HG02852 (cell line): Measurements from ENCODE around the gene CCDC51.
"Not testable (repeated sequence)": the region's sequence is repeated elsewhere in the genome, so short reads cannot be mapped to it uniquely, and the experiment has no call there.

ENCODE experiments used
- ATAC-seq: cut with Tn5 transposase; IDR thresholded peaks from one replicate; pipeline ENCODE4 v1.9.1; 2021; ENCODE audit warnings: mild to moderate bottlenecking, moderate library complexity; ENCODE audit not compliant: unreplicated experiment

Gene CCDC51, protein sequence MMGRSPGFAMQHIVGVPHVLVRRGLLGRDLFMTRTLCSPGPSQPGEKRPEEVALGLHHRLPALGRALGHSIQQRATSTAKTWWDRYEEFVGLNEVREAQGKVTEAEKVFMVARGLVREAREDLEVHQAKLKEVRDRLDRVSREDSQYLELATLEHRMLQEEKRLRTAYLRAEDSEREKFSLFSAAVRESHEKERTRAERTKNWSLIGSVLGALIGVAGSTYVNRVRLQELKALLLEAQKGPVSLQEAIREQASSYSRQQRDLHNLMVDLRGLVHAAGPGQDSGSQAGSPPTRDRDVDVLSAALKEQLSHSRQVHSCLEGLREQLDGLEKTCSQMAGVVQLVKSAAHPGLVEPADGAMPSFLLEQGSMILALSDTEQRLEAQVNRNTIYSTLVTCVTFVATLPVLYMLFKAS

DNA sequence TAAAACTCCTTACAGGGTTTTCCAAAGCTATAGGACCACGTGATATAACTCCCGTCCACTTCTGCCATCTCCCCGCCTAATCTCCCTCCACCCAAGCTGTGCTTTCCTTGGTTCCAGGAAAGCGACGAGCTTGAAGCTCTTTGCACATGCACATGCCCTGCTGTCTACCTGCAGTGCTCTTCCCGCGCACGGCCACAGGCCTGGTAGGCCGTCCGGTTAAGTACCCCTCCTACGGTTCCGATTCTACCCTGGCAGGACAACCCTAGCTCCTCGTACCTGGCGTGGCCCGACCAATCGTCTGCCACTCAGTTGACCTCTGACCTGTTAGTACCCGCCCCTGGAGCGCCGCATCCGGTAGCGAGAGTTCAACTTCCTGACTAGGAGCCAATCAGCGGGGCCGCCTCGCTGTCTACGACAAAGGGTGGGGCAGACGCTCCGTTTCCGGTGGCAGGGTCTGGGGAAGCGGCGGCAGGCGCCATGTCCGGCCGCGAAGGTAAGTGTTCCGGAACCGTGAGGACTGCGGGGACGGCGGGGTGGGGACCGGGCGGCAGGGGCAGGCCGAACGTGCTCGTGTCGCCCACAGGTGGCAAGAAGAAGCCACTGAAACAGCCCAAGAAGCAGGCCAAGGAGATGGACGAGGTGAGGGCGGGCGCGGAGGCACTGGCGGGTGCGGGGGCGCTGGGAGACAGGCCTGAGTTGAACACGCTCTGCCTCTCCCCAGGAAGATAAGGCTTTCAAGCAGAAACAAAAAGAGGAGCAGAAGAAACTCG, at the start of gene CCDC51, which contains the start of gene TMA7:
Gene CCDC51 (minus strand): TSS at position 300 of the 770 bp plus-strand sequence. CDS start 4,991 bp downstream, outside the sequence.
Gene TMA7 (plus strand): TSS at position 438 of the 770 bp plus-strand sequence. CDS start 40 bp downstream, at position 478.
- ATAC-seq, result peak; percentile 94

DNA sequence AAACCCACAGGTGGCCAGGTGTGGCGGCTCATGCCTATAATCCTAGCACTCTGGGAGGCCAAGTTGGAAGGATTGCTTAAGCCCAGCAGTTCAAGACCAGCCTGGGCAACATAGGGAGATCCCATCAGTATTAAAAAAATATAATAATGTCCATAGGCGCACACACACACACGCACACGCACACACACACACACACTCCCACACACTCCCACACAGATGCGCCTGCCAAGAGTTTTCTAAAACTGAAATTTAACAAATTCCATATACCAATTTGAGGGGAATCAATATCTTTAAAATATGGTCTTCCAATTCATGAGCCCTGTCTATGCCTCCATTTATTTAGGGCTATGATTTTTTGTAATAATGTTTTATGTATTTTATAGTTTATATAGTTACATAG, 47.0 kb upstream of the CCDC51 start:
- ATAC-seq, result no peak

DNA sequence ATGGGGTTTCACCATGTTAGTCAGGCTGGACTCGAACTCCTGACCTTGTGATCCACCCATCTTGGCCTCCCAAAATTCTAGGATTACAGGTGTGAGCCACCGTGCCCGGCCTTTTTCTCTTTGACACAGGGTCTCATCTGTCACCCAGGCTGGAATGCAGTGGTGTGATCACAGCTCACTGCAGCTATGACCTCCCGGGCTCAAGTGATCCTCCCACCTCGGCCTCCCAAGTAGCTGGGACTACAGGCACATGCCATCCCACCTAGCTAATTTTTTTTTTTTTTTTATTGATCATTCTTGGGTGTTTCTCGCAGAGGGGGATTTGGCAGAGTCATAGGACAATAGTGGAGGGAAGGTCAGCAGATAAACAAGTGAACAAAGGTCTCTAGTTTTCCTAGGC, 42.9 kb upstream of the CCDC51 start:
- not testable (repeated sequence) for ATAC-seq

DNA sequence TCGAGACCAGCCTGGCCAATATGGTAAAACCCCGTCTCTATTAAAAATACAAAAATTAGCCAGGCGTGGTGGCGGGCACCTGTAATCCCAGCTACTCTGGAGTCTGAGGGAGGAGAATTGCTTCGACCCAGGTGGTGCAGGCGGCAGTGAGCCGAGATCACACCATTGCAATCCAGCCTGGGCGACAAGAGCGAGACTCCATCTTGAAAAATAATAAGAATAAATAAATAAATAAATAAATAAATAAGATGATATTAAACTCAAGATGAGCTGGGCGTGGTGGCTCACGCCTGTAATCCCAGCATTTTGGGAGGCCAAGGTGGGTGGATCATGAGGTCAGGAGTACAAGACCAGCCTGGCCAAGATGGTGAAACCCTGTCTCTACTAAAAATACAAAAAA, 41.0 kb upstream of the CCDC51 start:
- not testable (repeated sequence) for ATAC-seq

DNA sequence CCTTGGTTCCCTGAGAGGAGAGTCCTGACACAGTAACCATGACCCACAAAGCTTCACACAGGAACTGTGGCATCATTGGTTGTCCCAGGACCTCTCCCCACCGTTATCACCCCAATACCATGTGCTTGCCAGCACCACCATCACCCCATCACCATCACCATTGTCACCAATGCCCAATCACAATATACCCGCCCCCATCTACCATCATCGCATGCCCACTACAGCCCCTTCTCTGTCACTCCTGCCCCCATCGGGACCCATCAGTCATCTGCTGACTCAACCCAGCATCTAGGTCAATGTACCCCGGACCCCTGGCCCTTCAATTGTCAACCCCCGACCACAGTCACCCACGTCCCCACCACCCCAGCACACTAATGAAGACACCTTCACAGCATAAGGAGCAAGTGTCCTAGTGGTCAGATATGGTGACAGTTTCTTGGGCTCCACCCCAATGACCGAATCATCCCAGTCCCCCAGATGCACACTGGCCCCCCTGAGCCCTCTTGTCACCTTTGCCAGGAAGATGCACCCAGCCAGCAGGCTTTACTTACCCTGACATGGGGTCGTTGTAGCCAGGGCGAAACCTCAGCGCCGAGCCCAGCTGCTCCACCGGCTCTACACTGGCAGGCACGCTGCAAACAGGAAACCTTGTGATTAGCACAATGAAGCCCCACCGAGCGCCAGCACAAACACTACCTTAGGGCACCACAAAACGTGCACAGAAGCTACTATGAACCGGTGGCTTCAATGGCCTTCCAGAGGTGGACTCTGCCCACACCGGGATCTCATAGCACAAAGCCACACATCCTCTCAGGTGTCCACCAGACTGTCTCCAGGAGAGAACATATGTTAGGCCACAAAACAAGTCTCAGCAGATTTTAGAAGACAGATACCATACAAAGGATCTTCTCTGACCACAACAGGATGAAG, 39.0 kb upstream of the CCDC51 start:
- no peak for ATAC-seq

DNA sequence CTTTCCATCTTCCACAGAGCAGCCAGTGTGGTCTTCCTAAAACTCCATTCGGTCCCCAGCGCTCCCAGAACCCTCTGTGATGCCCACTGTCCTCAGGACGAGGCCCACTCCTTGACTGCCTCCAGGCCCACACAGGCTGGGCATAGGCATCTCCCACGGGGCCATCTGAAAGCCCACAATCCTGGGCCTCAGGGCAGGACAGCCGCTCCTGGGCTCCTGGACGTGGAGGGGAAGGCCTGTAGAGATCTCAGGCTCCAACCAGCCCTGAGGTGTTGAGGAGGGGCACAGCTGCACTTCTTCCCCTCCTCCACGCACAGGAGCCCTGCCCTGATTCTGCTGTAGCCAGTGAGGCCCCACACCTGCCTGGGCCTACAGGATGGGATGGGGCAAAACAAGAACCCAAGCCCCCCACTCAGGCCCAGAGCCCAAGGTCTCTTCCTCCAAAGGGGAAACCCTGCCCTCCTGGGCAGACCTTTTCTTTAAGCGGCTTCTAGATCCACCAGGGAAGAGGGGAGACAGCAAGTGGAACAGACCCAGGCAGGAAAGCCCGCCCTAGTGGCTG, 38.1 kb upstream of the CCDC51 start:
- ATAC-seq, result no peak

DNA sequence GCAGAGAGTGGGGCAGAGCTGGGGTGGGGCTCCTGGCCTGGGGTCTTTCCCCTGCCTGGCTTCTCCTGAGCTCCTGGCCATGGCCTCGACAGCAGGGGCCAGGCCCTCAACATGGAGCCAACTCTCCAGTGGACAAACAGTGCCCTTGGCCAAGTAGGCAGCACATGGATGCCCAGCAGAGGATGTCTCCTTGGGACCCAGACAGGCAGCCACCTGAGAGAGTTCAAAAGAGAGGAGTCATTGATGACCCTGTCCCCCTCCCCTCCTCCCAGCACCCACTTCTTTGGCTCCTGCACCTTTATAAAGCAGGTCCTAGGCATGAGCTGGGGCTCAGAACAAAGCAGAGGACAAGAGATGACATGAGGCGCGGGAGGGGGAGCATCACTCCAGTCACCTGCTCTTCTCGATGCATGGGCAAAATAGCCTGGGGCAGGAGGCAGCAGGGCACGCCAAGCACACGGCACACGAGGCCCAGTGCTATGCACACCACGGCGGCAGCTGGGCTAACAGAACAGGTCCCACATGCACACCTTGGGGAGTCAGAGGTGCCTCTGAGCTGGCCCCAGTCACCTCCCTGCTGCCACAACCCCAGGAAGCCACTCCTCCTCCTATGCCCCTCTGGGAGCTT, 36.6 kb upstream of the CCDC51 start:
- no peak for ATAC-seq

DNA sequence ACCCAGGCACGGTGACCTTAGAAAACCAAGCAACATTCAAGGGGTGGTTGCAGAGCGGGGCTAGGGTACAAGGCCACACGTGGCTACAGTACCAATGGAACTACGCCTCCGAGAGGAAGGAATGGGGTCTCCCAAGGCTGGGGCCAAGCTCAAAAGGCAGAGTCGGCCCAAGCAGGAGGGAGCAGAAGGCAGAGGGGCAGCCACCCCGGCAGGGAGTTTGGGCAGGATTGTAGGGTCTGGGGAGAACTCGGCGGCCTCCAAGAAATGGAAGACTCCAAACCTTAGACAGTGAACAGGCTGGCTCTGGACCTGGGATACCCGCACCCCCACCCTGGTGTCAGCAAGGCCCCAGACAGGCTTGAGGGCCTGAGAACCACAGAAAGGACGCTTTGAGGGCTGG, 35.3 kb upstream of the CCDC51 start:
- no peak for ATAC-seq

DNA sequence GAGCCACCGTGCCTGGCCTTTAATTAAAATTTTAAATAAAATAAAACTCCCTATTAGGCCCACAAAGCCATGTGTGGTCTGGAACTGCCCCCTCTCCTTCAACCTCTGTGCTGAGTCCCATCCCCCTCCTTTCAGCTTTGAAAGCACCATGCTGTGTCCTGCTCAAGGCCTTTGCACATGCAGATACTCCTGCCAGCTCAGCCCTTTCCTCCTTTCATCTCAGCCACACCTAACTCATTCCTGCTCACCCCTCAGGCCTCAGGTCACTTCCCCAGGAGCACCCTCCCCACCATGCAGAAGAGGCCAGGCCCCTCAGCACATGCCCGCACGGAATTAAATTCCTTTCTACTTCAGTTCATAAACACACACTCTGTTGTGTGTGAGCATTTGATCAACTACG, 34.7 kb upstream of the CCDC51 start:
- no peak for ATAC-seq

DNA sequence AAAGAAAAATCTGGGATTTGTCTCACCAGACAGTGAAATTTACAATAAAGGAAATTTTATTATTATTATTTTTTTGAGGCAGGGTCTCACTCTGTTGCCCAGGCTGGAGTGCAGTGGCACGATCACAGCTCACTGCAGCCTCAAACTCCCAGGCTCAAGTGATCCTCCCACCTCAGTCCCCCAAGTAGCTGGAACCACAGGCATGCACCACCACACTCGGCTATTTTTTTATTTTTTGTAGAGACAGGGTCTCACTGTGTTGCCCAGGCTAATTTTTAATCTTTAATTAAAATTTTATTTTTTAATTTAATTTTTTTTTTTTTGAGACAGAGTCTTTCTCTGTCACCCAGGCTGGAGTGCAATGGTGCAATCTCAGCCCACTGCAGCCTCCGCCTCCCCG, 34.1 kb upstream of the CCDC51 start:
- not testable (repeated sequence) for ATAC-seq

DNA sequence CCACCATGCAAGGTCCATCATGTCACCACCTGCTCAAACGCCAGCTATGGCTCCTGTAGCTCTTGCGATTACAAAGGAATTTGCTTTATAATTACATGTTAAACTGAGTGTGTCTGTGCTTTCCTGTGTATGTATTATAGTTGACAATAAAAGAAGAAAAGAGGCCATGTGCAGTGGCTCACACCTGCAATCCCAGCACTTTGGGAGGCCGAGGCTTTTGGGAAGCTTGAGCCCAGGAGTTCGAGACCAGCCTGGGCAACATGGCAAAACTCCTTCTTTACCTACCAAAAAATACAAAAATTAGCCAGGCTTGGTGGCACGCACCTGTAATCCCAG, 33.7 kb upstream of the CCDC51 start:
- no peak for ATAC-seq

DNA sequence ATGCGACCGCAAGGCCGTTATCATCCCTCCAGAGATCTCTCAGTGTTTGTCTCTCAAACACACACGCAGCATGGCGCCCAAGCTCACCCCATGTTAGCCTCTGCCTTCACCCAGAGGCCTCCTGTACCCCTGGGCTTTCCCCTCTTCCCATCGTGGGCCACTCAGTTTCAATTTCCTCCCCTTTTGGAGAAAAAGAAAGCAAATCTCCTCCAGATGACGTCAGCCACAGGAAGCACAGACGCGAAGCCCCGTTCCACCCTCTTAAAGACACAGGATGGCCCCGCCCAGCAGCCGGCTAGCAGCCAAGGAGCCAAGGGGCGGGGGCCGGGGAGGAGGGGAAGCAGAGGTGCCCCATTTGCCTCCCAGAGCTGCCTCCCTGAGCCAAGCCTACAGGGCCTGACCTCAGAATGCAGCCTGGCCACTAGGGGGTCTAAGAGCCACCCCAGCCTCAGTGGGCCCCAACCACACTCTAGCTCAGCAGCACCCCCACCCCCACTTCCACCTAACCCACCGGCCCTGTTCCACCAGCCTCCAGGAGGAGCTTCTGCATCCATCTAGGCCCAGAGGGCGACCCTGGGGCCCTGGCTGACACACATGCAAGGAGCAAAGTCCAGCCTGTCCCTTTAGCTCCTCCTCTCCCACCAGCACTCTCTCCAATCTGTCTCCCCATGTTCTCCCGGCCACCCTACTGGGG, 33.2 kb upstream of the CCDC51 start:
- peak; percentile 84 for ATAC-seq

DNA sequence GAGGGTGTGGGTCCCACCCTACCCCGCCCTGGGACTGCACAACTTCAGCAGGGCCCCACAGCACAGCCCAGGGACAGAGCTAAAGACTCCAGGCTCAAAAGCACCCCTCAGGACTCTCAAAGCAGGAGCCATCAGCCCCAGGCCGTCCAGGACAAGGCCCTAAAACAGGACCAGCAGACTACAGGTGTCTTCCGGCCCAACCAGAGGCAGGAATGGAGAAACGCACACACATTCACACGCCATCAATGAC, 32.7 kb upstream of the CCDC51 start:
- ATAC-seq, result peak; percentile 39

DNA sequence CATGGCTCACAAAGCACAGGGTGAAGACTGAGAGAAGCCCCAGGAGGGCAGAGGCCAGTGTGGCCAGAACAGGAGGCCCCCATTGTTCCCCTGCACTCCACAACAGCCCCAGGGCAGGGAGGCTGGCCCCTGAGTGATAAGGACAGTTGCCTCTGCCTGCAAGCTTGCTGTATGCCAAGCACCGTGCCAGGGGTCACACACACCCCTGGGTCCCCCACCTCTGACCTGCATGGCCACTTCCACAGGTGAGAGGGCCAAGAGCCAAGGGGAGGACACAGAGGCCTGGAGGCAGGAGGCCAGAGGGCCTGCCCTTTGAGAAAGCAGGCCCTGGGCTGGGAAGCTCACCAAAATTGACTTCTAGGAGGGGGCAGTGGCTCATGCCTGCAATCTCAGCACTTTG, 30.4 kb upstream of the CCDC51 start:
- no peak for ATAC-seq

DNA sequence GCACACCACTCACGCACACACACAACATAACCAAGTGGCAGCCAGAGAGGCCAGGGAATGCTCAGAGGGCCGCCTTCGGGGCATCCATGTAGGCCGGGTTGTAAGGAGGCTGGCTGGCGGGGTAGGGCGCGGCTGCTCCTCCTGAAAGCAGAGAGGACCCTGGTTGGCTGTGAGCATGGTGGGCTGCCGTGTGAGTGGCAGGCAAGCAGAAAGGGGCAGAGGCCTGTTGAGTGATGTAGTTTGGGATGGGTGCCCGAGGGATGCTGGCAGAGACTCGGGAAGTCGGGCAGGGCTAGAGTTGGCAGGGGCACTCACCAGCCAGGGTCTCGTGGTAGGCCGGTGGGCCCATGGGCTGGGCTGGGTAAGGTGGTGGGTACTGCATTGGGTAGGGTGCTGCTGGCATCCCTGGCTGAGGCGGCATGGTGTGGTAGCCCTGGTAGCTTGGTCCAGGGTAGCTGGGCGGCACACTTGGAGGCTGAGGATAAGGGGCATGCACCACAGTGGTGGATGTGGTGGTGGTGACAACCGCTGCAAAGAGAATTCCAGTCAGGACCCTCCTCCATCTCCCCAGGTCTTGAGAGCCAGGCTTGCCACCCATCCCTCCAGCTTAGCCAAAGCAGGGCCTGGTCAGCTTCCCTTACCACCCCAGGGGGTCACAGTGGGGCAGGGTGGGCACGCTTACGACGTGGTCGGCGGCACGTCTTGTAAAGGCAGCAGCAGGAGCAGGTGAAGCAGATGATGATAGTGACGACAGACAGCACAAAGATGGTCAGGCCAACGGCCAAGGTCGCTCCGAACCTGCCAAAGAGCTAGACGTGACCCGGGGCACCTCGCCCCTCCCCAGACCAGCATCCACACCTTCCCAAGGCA, 29.4 kb upstream of the CCDC51 start:
- ATAC-seq, result no peak

DNA sequence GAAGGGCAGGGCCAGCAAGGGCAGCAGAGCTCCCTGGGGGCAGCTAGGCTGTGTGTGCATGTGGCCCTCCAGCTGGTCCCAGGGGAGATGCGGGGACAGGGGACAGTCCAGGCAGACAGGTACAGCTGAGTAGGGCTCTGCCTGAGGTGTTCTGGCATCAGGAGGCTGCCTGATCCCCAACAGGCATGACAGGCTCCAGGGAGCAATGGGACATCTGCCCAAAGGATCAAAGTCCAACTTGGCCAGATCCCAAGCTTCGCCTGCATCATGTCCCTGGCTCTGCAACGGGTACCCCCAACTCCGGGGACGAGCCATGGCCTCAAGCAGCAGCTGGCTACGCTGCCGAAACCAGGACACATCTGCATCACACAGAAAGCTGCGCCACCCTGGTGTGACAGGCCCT, 28.4 kb upstream of the CCDC51 start:
- no peak for ATAC-seq

DNA sequence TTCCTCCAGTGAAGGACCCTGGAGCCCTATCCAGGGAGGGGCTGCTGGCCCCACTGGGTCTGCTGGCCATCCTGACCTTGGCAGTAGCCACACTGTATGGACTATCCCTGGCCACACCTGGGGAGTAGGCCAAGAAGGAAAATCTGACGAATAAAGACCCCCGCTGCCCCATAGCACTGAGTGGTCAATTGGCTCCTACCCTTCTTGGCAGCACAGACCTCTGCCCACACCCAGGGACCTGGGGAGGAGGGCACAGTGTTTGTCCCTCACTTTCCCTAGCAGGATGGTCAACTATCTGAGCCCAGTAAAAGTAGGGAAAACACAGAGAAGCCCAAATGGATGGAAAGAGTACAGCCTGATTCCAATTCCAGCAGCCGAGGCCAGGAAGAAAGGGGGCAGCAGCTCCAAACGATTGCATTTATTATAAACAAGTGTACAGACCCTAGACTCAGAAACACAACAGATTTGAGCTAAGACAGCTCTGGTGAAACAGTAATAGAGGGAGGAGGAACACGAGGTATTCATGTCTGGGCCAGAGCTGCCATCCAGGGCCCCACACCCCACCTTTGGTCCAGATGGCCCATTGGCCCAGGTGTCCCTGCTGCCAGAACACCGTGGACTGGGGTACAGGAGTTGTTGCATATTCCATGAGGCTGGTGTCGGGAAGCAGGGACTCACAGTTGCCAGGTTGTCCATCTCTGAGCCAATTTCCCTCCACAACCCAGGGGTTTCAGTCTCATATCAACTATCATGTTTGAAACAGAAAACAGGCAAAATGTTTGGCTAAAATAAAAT, 27.8 kb upstream of the CCDC51 start:
- no peak for ATAC-seq

DNA sequence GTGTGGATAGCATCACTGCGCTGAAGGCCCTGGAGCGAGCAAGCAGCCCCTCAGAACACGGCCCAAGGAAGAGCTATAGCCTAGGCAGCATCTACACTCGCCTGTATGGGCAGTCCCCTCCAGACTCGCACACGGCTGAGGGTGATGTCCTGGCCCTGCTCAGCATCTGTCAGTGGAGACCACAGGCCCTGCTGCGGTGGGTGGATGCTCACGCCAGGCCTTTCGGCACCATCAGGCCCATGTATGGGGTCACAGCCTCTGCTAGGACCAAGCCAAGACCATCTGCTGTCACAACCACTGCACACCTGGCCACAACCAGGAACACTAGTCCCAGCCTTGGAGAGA, 27.2 kb upstream of the CCDC51 start:
- no peak for ATAC-seq
